Loucy (cell line): ENCODE results near the gene BCAN.

Experiments used
- EZH2phosphoT487 ChIP-seq: fragments of 200-600 bp; IDR thresholded peaks from 2 replicates; pipeline ENCODE4 v1.6.1; 2018; ENCODE audit warnings: antibody characterized with exemption, mild to moderate bottlenecking, moderate library complexity, borderline replicate concordance
- TF ChIP-seq, protein P1 (sequence below): fragments of 200-600 bp; sonication (generic); conservative IDR thresholded peaks from 2 replicates; pipeline ENCODE4 v1.5.1; 2014; ENCODE audit warnings: mild to moderate bottlenecking, antibody characterized with exemption, low read length

- TF ChIP-seq, protein P1, sequence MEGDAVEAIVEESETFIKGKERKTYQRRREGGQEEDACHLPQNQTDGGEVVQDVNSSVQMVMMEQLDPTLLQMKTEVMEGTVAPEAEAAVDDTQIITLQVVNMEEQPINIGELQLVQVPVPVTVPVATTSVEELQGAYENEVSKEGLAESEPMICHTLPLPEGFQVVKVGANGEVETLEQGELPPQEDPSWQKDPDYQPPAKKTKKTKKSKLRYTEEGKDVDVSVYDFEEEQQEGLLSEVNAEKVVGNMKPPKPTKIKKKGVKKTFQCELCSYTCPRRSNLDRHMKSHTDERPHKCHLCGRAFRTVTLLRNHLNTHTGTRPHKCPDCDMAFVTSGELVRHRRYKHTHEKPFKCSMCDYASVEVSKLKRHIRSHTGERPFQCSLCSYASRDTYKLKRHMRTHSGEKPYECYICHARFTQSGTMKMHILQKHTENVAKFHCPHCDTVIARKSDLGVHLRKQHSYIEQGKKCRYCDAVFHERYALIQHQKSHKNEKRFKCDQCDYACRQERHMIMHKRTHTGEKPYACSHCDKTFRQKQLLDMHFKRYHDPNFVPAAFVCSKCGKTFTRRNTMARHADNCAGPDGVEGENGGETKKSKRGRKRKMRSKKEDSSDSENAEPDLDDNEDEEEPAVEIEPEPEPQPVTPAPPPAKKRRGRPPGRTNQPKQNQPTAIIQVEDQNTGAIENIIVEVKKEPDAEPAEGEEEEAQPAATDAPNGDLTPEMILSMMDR: no peak
- TF ChIP-seq EZH2phosphoT487: no peak
Measured at GRCh38 chr1:156707417-156708217, 65.7 kb downstream of the BCAN start.
